Measurements from ENCODE around the gene DMRTA1.
"Not testable (repeated sequence)": the region's sequence is repeated elsewhere in the genome, so short reads cannot be mapped to it uniquely, and the experiment has no call there.

Gene DMRTA1

GRCh38 chr9:22446589-22446949 lies at the start of gene DMRTA1:
Gene DMRTA1, plus strand, starts transcription at chr9:22446824. Its CDS starts 242 bp downstream, at chr9:22447066.
- DNase-seq: no peak

GRCh38 chr9:22401671-22402070 lies 45.0 kb upstream of the DMRTA1 start:
- no peak for DNase-seq

- DNase-seq: no peak
These were observed 40.6 kb upstream of the DMRTA1 start for GRCh38 chr9:22405869-22406659.

GRCh38 chr9:22413884-22414283 lies 32.7 kb upstream of the DMRTA1 start:
- DNase-seq: no peak

- DNase-seq: no peak
These were observed 30.5 kb upstream of the DMRTA1 start for GRCh38 chr9:22415941-22416691.

GRCh38 chr9:22416692-22417060 lies 29.9 kb upstream of the DMRTA1 start:
- no peak for DNase-seq

- no peak for DNase-seq
These were observed 23.1 kb upstream of the DMRTA1 start for GRCh38 chr9:22423566-22423965.

GRCh38 chr9:22424616-22425015 lies 22.0 kb upstream of the DMRTA1 start:
- DNase-seq: no peak

- no peak for DNase-seq
These were observed 21.1 kb upstream of the DMRTA1 start for GRCh38 chr9:22425551-22425950.

GRCh38 chr9:22427226-22427880 lies 19.3 kb upstream of the DMRTA1 start:
- DNase-seq: no peak

- DNase-seq: no peak
These were observed 12.9 kb upstream of the DMRTA1 start for GRCh38 chr9:22433691-22434090.

- DNase-seq: not testable (repeated sequence)
These were observed 11.4 kb upstream of the DMRTA1 start for GRCh38 chr9:22435252-22435651.

- DNase-seq: not testable (repeated sequence)
These were observed 9.1 kb upstream of the DMRTA1 start for GRCh38 chr9:22437461-22438067.

GRCh38 chr9:22440841-22441240 lies 5.8 kb upstream of the DMRTA1 start:
- no peak for DNase-seq

GRCh38 chr9:22446950-22447617 lies 460 bp downstream of the DMRTA1 start:
- peak; percentile 13 for DNase-seq

- DNase-seq: no peak
These were observed 1.1 kb downstream of the DMRTA1 start for GRCh38 chr9:22447618-22448305.

- DNase-seq: no peak
These were observed 3.1 kb downstream of the DMRTA1 start for GRCh38 chr9:22449719-22450118.

GRCh38 chr9:22452415-22453010 lies 5.9 kb downstream of the DMRTA1 start:
- DNase-seq: peak; percentile 32

GRCh38 chr9:22454016-22454415 lies 7.4 kb downstream of the DMRTA1 start:
- DNase-seq: no peak

GRCh38 chr9:22455181-22455580 lies 8.6 kb downstream of the DMRTA1 start:
- DNase-seq: no peak

GRCh38 chr9:22457448-22457847 lies 10.8 kb downstream of the DMRTA1 start:
- no peak for DNase-seq

GRCh38 chr9:22463205-22463604 lies 16.6 kb downstream of the DMRTA1 start:
- no peak for DNase-seq

Measured in CD4-positive, alpha-beta T cell treated with Interleukin-6 for 4 hours (primary cell).